ENCODE results near the gene PSTPIP1. TPM values are rescaled to one million over a fixed set of nuclear protein-coding genes. Genes with fewer than 3 reads are reported as not detected.

PSTPIP1 gene
- polyA plus RNA-seq, 1 donor (not counting 4 experiments of a cell fraction or from before 2014, with no cell fraction given), result 9.6 TPM

GRCh38 chr15:77034695-77035489 is 40.0 kb downstream of the PSTPIP1 start:
- H3K9me3 ChIP-seq (ENCODE audit: control insufficient read depth, low read depth, low read length), result no peaks in the 10 kb centered on the region
- no peaks in the 10 kb centered on the region for H3K79me2 ChIP-seq (ENCODE audit: control insufficient read depth, insufficient read depth, low read length)
- DNase-seq (ENCODE audit: low read depth, low spot score) (no peak), FAIRE-seq (no peak)
- H3K9ac ChIP-seq (ENCODE audit: control insufficient read depth, extremely low read depth, insufficient read depth, low read length), result no peak overlapping the region
- H4K20me1 ChIP-seq (ENCODE audit: control insufficient read depth, extremely low read depth, insufficient read depth, low read length), result no peaks in the 10 kb centered on the region
- no peaks in the 10 kb centered on the region for H3K27me3 ChIP-seq (ENCODE audit: control insufficient read depth, extremely low read depth, insufficient read depth, low read length)
- H3K4me3 ChIP-seq (ENCODE audit: control insufficient read depth in 2 of 3, extremely low read depth in 1 of 3, insufficient read depth in 2 of 3, low read depth in 1 of 3, low read length in 3 of 3), result no peak overlapping the region
- H2AFZ ChIP-seq (ENCODE audit: control insufficient read depth, low read length), result no peak overlapping the region
- no peak overlapping the region for H3K4me2 ChIP-seq (ENCODE audit: control insufficient read depth, extremely low read depth, insufficient read depth, low read depth, low read length)
- H3K36me3 ChIP-seq (ENCODE audit: control insufficient read depth in 2 of 2, extremely low read depth in 1 of 2, insufficient read depth in 2 of 2, low read length in 2 of 2), result peaks cover 4 to 6% of the 10 kb centered on the region in 2 experiments
- TF ChIP-seq EZH2 (IDR thresholded peaks at IDR 0.05; ENCODE audit: low read length), result no peak
- TF ChIP-seq, protein P1, sequence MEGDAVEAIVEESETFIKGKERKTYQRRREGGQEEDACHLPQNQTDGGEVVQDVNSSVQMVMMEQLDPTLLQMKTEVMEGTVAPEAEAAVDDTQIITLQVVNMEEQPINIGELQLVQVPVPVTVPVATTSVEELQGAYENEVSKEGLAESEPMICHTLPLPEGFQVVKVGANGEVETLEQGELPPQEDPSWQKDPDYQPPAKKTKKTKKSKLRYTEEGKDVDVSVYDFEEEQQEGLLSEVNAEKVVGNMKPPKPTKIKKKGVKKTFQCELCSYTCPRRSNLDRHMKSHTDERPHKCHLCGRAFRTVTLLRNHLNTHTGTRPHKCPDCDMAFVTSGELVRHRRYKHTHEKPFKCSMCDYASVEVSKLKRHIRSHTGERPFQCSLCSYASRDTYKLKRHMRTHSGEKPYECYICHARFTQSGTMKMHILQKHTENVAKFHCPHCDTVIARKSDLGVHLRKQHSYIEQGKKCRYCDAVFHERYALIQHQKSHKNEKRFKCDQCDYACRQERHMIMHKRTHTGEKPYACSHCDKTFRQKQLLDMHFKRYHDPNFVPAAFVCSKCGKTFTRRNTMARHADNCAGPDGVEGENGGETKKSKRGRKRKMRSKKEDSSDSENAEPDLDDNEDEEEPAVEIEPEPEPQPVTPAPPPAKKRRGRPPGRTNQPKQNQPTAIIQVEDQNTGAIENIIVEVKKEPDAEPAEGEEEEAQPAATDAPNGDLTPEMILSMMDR (optimal IDR thresholded peaks at IDR 0.05 in 1 of 3, IDR thresholded peaks at IDR 0.05 in 1 of 3, conservative IDR thresholded peaks at IDR 0.05 in 1 of 3; ENCODE audit: extremely low read depth in 1 of 3, insufficient read depth in 2 of 3, low read length in 3 of 3), result peak; percentile 67 to 75 (median 69)
- H3K9me1 ChIP-seq (ENCODE audit: control insufficient read depth, extremely low read depth, insufficient read depth, low read length), result no peaks in the 10 kb centered on the region
- H3K27ac ChIP-seq (ENCODE audit: control insufficient read depth, insufficient read depth, low read length), result no peak overlapping the region
- H3K4me1 ChIP-seq (ENCODE audit: control insufficient read depth, extremely low read depth, insufficient read depth, low read length), result peaks cover 7% of the 10 kb centered on the region
- dilution Hi-C loops (cut with MboI; ENCODE audit: extremely low pct_ligation_motif_present, low sequenced_read_pairs), result no loop called here

- no peak for TF ChIP-seq EZH2 (IDR thresholded peaks at IDR 0.05; ENCODE audit: low read length)
- TF ChIP-seq, protein P1 (optimal IDR thresholded peaks at IDR 0.05 in 1 of 3, IDR thresholded peaks at IDR 0.05 in 1 of 3, conservative IDR thresholded peaks at IDR 0.05 in 1 of 3; ENCODE audit: extremely low read depth in 1 of 3, insufficient read depth in 2 of 3, low read length in 3 of 3), result no peak
- Histone ChIP-seq H4K20me1 (ENCODE audit: control insufficient read depth, extremely low read depth, insufficient read depth, low read length) (no peaks in the 10 kb centered on the region), H3K4me1 (ENCODE audit: control insufficient read depth, extremely low read depth, insufficient read depth, low read length) (peaks cover 4% of the 10 kb centered on the region), H3K4me2 (ENCODE audit: control insufficient read depth, extremely low read depth, insufficient read depth, low read depth, low read length) (no peak overlapping the region), H3K27me3 (ENCODE audit: control insufficient read depth, extremely low read depth, insufficient read depth, low read length) (no peaks in the 10 kb centered on the region), H3K79me2 (ENCODE audit: control insufficient read depth, insufficient read depth, low read length) (no peaks in the 10 kb centered on the region), H3K4me3 (ENCODE audit: control insufficient read depth in 2 of 3, extremely low read depth in 1 of 3, insufficient read depth in 2 of 3, low read depth in 1 of 3, low read length in 3 of 3) (no peak overlapping the region), H3K36me3 (ENCODE audit: control insufficient read depth in 2 of 2, extremely low read depth in 1 of 2, insufficient read depth in 2 of 2, low read length in 2 of 2) (peaks cover 3 to 6% of the 10 kb centered on the region in 2 experiments), H2AFZ (ENCODE audit: control insufficient read depth, low read length) (no peak overlapping the region), H3K9me3 (ENCODE audit: control insufficient read depth, low read depth, low read length) (no peaks in the 10 kb centered on the region), H3K27ac (ENCODE audit: control insufficient read depth, insufficient read depth, low read length) (no peak overlapping the region), H3K9me1 (ENCODE audit: control insufficient read depth, extremely low read depth, insufficient read depth, low read length) (no peaks in the 10 kb centered on the region), H3K9ac (ENCODE audit: control insufficient read depth, extremely low read depth, insufficient read depth, low read length) (no peak overlapping the region)
- DNase-seq (ENCODE audit: low read depth, low spot score) (no peak), FAIRE-seq (no peak)
- dilution Hi-C loops (cut with MboI; ENCODE audit: extremely low pct_ligation_motif_present, low sequenced_read_pairs), result no loop called here
Observed at GRCh38 chr15:77035584-77035983, 40.7 kb downstream of the PSTPIP1 start.
